ENCODE measurements around the gene DYNC1H1.
"Not testable (repeated sequence)": the region's sequence is repeated elsewhere in the genome, so short reads cannot be mapped to it uniquely, and the experiment has no call there.

DYNC1H1 gene

GRCh38 chr14:102043251-102044025 is 79.1 kb downstream of the DYNC1H1 start:
- no peak for DNase-seq

GRCh38 chr14:102044566-102044965 is 80.2 kb downstream of the DYNC1H1 start:
- DNase-seq: no peak

- DNase-seq: peak; percentile 2
These were observed 82.2 kb downstream of the DYNC1H1 start for GRCh38 chr14:102046337-102047278.

- no peak for DNase-seq
These were observed 83.6 kb downstream of the DYNC1H1 start for GRCh38 chr14:102047808-102048540.

GRCh38 chr14:102049258-102050025 is 85.1 kb downstream of the DYNC1H1 start:
- DNase-seq: no peak

GRCh38 chr14:102050026-102050405 is 85.6 kb downstream of the DYNC1H1 start:
- no peak for DNase-seq

GRCh38 chr14:102050625-102051024 is 86.3 kb downstream of the DYNC1H1 start:
- no peak for DNase-seq

GRCh38 chr14:102052522-102052921 is 88.1 kb downstream of the DYNC1H1 start:
- no peak for DNase-seq

GRCh38 chr14:102055181-102055901 is 91.0 kb downstream of the DYNC1H1 start:
- DNase-seq: no peak

- DNase-seq: no peak
These were observed 92.5 kb downstream of the DYNC1H1 start for GRCh38 chr14:102056694-102057442.

- no peak for DNase-seq
These were observed 93.2 kb downstream of the DYNC1H1 start for GRCh38 chr14:102057480-102058114.

- no peak for DNase-seq
These were observed 93.8 kb downstream of the DYNC1H1 start for GRCh38 chr14:102058146-102058545.

- no peak for DNase-seq
These were observed 94.6 kb downstream of the DYNC1H1 start for GRCh38 chr14:102058961-102059360.

- peak; percentile 5 for DNase-seq
These were observed 98.9 kb downstream of the DYNC1H1 start for GRCh38 chr14:102063109-102063807.

GRCh38 chr14:102063808-102064429 is 99.5 kb downstream of the DYNC1H1 start:
- DNase-seq: no peak

- DNase-seq: not testable (repeated sequence)
These were observed 100.2 kb downstream of the DYNC1H1 start for GRCh38 chr14:102064590-102064989.

- no peak for DNase-seq
These were observed 101.7 kb downstream of the DYNC1H1 start for GRCh38 chr14:102066041-102066451.

- no peak for DNase-seq
These were observed 107.1 kb downstream of the DYNC1H1 start for GRCh38 chr14:102071283-102071998.
